HG03103 (cell line): ENCODE measurements around the gene NHS.
A peak's percentile ranks its signal among the peaks of the same experiment; 100 is the strongest.

Experiments used
- ATAC-seq: cut with Tn5 transposase; IDR thresholded peaks from one replicate; pipeline ENCODE4 v1.9.1; 2021; ENCODE audit warnings: low read depth; ENCODE audit not compliant: unreplicated experiment

NHS gene

DNA sequence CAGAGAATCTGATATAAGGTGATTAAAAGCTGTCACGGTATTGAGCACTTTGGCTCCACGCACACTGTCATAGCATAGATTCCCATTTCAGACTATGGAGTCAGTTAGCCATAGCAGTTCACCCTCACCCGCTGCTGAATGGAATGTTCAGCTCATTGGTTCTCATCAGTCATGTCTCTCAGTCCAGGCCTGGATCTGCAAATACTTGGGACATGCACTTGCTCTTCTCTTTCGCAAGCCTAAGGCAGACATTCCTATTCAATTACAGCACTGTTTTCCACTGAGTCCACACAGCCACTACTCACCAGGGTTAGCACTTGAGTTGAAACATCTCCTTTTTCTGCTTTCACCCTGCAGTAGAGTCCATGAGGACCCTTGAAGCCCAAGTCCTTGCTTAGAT lies 331.7 kb downstream of the NHS start:
- ATAC-seq, result no peak

- no peak for ATAC-seq
Measured at GRCh38 chrX:17707731-17708130, 332.7 kb downstream of the NHS start.

GRCh38 chrX:17710871-17711301 lies 335.9 kb downstream of the NHS start:
- no peak for ATAC-seq

DNA sequence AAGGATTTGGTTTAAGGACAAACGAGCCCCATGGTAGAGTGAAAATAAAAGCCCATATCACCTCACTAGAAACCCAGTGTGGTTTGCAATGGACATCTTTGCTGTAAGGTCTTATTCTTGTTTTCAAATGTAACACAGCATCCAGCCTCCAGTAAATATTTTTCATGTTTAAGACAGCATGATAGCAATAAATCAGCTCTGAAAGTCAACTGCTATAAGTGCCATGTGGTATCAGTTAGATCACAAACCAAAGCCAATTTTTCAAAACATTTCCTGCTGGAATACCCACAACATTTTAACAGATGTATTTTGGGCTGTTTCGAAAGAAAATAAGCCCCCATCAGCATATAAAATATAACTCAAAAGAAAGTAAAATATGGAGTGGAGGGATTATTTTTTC lies 338.3 kb downstream of the NHS start:
- ATAC-seq, result no peak

GRCh38 chrX:17718649-17719165 lies 343.7 kb downstream of the NHS start:
- ATAC-seq, result no peak

- ATAC-seq, result no peak
Measured at GRCh38 chrX:17719711-17720110, 344.7 kb downstream of the NHS start.

DNA sequence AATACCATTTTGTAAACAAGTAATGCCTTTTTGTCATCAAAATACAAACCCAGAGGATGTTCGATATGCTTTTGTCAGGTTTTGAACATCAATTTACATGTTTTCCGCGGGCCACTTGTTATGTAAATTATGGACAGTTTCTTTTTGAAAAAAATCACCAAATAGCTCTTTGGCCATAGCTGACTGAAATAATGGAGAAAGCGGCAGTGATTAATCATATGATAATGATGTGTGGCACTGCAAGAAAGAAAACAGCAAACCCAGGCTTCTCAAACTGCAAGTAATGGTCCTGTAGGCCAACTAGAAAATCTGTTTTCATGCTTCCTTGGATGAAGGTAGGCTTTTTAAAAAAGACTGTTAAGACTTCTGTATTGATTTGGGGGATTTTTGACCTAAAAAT lies 346.7 kb downstream of the NHS start:
- ATAC-seq, result no peak

GRCh38 chrX:17725181-17725580 lies 350.2 kb downstream of the NHS start:
- no peak for ATAC-seq

GRCh38 chrX:17732138-17732783 lies 357.3 kb downstream of the NHS start:
- ATAC-seq, result no peak

DNA sequence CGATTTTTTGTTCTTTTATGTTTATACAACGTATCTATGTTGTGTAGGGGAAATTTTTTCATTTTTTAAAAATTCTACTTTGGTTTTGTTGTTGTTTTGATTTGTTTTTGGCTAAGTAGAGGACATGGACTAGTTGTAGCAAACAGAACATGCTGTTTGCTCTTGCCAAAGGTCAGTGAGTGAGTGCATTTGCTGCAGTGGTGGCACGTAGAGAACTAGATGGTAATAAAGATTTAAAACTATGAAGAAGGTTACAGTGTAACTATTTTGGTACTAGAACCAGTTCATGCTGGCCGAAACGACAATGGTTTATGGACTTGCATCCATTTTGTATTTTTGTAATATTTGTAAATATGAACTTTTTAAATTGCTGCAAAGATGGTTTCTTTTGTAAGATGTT lies 360.4 kb downstream of the NHS start:
- no peak for ATAC-seq

- no peak for ATAC-seq
Measured at GRCh38 chrX:17736478-17736855, 361.5 kb downstream of the NHS start.

GRCh38 chrX:17736856-17737709 lies 362.1 kb downstream of the NHS start, which contains the start of gene SCML1:
TSS of gene SCML1 (plus strand) at chrX:17737493. CDS start at chrX:17744187, 6,694 bp downstream.
- peak; percentile 62 for ATAC-seq

GRCh38 chrX:17737710-17737985 lies 362.6 kb downstream of the NHS start:
- peak; percentile 3 for ATAC-seq

- ATAC-seq, result no peak
Measured at GRCh38 chrX:17737986-17738713, 363.1 kb downstream of the NHS start.

- ATAC-seq, result no peak
Measured at GRCh38 chrX:17738737-17739535, 363.9 kb downstream of the NHS start.

GRCh38 chrX:17740137-17741122 lies 365.4 kb downstream of the NHS start:
- no peak for ATAC-seq

GRCh38 chrX:17741123-17741511 lies 366.1 kb downstream of the NHS start:
- no peak for ATAC-seq

- ATAC-seq, result no peak
Measured at GRCh38 chrX:17743913-17744312, 368.9 kb downstream of the NHS start.

DNA sequence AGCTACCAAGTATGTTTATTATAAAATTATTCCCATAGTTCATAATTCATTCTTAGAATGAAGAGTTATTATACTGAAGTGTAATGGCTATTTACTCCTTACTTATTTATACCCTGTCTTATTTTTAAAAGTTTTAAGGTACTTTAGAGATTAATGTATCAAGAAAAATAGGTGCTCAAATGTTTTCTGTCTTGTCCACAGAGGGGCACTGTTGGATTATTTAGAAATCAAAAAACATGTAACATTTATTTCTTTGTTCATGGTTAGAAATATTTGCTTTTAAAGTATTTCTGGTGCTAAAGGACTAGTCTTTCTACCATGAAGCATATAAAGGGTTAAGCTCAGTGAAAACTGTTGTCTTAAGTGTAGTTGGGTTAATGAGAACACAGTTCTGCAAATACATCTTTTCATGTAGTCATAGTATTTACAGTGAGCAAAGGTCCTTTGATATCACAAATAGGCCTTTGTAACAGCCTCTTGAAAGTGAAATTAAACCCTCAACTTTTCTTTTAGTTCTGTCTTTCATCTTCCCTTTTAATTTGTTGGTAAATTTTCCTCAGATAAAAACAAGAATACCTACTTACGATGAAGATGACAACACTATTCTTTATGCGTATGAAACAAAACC lies 370.0 kb downstream of the NHS start:
- no peak for ATAC-seq
